HFF-Myc (cell line): ENCODE measurements around the gene ERG28.

Experiments
- DNase-seq: peaks from one replicate; pipeline ENCODE4 v3.0.0-alpha.2; 2011; ENCODE audit warnings: low read depth; ENCODE audit errors: extremely low read depth
- H3K4me3 ChIP-seq: replicated peaks from 2 replicates; pipeline ENCODE4 v1.5.1; 2011; ENCODE audit warnings: low read depth, mild to moderate bottlenecking, control low read depth, low read length
- TF ChIP-seq, protein P1 (sequence below): IDR thresholded peaks from 2 replicates; pipeline ENCODE4 v1.5.1; 2012; ENCODE audit warnings: mild to moderate bottlenecking, low read depth, low read length, control low read depth; ENCODE audit errors: missing control alignments

Gene ERG28

DNA sequence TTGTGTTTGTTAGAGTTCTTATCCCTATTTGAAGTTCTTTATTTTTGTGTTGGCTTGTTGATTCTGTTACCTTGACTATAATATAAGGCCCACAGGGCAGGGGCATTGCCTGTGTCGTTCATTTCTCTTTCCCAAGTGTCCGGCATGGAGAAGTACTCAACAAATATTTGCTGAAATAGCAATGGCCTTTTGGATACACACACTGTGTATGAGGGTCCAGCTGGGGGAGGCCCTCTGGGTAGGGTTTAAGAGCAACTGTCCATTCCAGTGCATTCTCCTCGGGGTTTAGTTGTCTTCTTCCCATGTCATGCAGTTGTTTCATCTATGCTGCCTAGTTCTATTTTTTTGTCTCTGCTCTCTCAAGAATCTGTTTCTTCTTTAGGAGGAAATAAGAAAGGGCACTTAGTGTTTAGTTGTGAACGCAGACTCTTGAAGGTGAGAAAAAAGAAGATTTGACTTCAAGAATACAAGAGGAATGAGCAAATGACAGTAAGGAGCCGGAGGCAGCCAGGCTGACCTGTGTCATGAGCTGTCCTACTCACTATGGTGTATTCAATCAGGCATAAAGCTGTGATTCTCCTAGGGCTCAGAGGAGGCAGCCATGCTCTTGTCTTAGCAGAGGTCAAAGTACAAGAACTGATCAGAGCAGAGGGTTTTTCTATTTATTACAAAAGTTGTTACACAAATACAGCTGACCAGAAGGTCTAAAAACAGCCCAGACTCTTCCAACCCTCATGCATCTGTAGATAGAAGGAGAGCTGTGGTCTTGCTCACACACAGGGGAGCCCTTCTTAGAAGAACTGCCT lies 10.2 kb downstream of the ERG28 start:
- TF ChIP-seq, protein P1, sequence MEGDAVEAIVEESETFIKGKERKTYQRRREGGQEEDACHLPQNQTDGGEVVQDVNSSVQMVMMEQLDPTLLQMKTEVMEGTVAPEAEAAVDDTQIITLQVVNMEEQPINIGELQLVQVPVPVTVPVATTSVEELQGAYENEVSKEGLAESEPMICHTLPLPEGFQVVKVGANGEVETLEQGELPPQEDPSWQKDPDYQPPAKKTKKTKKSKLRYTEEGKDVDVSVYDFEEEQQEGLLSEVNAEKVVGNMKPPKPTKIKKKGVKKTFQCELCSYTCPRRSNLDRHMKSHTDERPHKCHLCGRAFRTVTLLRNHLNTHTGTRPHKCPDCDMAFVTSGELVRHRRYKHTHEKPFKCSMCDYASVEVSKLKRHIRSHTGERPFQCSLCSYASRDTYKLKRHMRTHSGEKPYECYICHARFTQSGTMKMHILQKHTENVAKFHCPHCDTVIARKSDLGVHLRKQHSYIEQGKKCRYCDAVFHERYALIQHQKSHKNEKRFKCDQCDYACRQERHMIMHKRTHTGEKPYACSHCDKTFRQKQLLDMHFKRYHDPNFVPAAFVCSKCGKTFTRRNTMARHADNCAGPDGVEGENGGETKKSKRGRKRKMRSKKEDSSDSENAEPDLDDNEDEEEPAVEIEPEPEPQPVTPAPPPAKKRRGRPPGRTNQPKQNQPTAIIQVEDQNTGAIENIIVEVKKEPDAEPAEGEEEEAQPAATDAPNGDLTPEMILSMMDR: no peak
- H3K4me3 ChIP-seq: no peak overlapping the region
- DNase-seq: no peak

DNA sequence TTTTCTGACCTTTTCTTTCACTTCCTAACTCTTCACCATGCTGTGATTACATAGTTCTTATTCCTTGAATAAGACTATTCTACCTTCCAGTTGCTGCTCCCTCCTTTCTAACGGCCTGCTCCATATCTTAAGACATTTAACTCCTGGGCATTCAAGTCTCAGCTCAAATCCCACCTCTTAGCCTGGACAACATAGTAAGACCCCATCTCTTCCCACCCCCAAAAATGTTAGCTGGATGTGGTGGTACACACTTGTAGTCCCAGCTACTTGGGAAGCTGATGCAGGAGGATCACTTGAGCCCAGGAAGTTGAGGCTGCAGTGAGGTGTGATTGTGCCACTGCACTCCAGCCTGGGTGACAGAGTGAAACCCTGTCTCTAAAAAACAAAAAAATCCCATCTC lies 10.9 kb downstream of the ERG28 start:
- DNase-seq: no peak
- TF ChIP-seq, protein P1: no peak
- H3K4me3 ChIP-seq: no peak overlapping the region

DNA sequence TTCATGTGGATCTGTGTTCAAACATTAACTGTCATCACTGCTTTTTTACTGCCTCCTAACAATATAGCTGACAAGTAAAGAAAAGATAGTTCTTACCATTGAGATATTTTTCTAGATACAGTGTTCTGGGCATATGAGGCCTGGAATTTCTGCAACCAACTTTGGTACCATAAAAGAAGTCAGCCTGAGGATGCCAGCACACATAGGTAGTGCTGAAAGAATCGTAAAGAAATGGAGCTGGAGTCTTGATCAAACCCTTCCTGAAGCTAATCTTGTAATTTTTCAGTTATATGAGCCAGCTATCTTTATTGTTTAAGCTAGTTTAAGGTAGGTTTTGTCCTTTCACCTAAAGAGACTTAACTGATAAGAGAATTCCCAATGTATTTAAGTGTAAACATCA lies 11.3 kb downstream of the ERG28 start:
- TF ChIP-seq, protein P1: no peak
- DNase-seq: no peak
- H3K4me3 ChIP-seq: no peak overlapping the region

DNA sequence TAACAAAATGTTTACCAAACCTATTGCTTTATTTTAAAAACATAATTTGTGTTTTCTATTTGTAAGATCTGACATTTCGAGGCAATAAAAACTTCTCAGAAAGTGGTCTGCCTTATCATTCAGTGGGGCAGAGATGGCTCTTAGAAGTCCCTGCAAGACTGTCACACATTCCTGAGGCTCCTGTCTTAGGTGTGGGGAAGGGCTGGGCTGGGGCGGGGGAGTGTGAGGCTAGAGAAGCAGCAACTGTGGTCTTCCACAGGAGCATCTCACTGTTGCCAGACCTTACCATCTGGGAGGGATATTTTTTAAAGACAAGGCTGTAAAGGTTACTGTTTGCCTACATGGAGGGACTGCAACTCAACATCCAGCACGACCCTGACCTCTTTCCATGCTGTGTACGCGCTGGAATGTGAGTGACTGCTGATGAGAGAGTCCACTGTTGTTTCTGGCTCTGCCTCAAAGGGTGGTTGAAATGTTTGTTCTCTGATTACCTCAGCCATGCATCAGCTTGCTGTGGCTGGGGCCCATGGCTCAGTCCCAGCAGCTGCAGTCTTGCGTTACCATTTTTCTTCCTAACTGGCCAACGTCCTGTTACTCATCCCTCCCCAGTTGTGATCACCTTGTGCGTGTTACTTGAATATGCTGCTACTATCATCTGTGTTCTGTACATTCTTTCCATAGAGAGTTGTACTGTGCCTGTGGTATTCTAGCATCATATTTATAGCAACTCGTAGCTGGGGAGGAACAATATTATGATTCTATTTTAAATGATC lies 12.4 kb downstream of the ERG28 start:
- TF ChIP-seq, protein P1: no peak
- DNase-seq: peak; percentile 40
- no peak overlapping the region for H3K4me3 ChIP-seq

DNA sequence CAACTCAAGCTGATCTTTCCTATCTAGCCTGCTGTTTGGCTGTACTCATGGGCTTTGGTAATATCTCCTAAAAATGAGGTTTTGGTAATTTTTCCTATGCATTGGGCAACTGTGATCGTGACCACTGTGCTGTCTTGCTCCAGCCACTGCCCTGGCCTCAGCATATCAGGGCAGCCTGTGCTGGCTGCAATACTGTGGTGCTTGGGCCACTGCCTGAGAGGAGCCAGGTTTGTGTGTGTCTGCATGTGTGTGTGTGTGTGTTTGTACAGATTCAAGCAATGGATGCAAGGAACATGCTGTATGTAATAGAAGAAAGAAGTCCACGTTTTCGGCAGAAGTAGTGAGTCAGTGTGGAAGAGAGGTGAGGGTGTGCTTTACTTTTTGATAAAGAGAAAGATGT lies 13.0 kb downstream of the ERG28 start:
- no peak overlapping the region for H3K4me3 ChIP-seq
- TF ChIP-seq, protein P1: no peak
- DNase-seq: no peak

DNA sequence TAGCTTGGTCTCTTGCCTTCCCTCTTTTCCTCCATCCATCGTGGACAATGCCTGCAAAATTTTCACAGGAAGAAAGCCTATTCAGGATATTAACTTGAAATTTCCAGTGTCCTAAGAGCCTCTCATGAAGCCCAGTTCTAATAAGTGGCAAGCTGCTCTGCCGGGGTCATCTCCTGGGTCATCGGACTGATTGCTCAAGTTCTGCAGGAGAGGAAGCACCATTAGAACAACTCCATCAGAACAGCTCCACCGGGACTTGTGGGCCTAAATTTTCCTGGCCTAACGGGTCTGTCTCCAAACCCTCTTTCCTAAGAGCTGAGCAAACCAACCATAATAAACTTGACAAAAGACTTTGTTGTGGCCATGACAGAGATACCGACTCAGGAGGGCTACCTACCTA lies 13.9 kb downstream of the ERG28 start:
- no peak for DNase-seq
- no peak overlapping the region for H3K4me3 ChIP-seq
- TF ChIP-seq, protein P1: no peak
